Measurements from ENCODE around the gene SLC29A2. TPM values are rescaled to one million over a fixed set of nuclear protein-coding genes. Genes with fewer than 3 reads are reported as not detected.

Gene SLC29A2
- total RNA-seq (2014; rRNA removed; shearing (Covaris generic)), result not detected in 2 replicates

GRCh38 chr11:66371627-66372415, at the start of gene SLC29A2:
TSS of gene SLC29A2 (minus strand) at chr11:66371760. CDS start at chr11:66371591, 169 bp downstream.
- no peak for DNase-seq (ENCODE audit: low spot score)

DNA sequence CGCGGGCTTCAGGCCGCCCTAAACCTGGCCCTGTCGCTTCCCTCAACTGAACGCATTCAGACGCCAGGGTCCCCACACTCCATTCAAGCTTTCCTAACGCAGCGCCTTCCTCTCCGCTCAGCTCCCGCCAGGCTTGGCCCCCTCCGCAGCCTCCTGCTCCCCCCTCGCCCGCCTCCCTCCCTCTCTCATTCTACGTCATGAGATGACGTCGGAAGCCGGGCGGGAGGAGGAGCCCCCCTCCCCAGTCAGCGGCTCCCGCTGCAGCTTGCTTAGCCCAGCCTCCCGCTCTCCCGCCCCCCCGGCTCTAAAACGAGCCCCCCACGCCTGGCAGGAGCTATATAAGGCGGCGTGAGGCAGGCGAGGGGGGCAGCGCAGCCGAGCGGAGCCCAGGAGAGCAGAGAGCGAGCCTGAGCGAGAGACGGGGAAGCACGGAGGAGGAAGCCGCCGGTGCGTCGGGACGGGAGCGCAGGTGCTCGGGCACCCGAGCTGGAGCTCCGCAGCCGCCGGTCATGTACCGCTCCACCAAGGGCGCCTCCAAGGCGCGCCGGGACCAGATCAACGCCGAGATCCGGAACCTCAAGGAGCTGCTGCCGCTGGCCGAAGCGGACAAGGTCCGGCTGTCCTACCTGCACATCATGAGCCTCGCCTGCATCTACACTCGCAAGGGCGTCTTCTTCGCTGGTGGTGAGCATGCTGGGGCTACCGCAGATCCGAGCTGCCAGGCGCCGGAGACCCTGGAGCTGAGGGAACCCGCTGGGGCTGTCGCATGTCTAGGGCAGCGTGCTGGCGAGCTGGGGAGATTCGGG, 49.3 kb upstream of the SLC29A2 start, which contains the start of gene NPAS4:
Gene NPAS4, plus strand, starts transcription at position 365 of the 806 bp plus-strand sequence. Its CDS starts 145 bp downstream, at position 510.
- no peak for DNase-seq (ENCODE audit: low spot score)

- no peak for DNase-seq (ENCODE audit: low spot score)
These were observed 48.3 kb upstream of the SLC29A2 start for GRCh38 chr11:66419825-66420224.

- no peak for DNase-seq (ENCODE audit: low spot score)
These were observed 47.4 kb upstream of the SLC29A2 start for GRCh38 chr11:66418986-66419308.

DNA sequence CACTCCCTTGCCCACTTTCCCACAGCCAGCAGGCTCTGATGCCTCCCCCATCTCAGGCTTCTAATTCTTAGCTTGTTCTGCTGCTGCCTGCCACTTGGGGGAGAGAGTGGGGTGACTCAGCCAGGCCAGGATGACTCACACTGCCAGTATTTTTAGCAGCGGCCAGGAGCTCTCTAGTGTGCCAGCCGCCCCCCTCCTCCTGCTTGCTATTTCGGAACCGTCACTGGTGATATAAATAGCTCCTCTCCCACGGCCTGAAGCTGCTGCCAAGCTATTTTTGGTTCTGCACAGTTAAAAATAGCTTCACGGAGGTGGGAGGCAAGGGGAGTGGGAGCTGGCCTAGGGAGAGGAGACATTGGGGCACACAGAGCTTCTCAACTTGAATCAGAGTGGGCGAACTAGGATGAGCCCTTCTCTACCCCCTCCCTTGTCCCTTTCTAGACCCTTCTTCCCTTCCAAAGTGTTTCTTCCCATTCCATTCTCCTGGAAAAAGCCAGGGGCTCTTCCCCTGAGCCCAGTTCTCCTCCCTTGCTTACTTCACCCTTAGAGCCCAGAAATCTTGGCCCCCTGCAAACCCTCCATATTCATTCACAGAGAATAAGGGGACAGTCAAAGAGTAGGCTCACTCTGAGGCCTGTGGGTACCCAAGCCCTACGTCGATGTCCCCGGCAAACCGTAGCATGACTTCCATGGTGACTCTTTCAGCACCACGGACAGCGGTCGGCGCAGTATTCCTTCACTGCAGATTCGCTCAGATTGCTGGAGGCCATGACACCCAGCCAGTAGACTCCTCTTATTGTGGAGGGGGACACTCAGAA, 46.8 kb upstream of the SLC29A2 start:
- peak; percentile 96 for DNase-seq (ENCODE audit: low spot score)

GRCh38 chr11:66417000-66417399, 45.4 kb upstream of the SLC29A2 start:
- DNase-seq (ENCODE audit: low spot score), result no peak

DNA sequence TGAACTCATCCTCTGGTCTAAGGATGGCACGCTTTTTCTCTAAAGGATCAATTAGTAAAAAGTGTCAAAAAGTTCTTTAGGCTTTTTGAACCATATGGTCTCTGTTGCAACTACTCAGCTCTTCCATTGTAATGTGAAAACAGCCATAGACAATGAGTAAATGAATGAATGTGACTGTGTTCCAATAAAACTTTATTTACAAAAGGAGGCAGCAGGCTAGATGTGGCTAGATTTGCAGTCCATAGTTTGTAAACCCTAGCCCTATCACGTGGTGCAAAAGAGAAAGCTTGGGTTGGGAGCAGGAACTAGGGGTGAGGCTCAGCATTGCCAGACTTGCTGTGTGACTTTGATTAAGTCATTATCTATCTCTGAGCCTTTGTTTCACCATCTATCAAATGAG, 43.9 kb upstream of the SLC29A2 start:
- DNase-seq (ENCODE audit: low spot score), result no peak

- DNase-seq (ENCODE audit: low spot score), result no peak
These were observed 42.8 kb upstream of the SLC29A2 start for GRCh38 chr11:66414120-66414934.

DNA sequence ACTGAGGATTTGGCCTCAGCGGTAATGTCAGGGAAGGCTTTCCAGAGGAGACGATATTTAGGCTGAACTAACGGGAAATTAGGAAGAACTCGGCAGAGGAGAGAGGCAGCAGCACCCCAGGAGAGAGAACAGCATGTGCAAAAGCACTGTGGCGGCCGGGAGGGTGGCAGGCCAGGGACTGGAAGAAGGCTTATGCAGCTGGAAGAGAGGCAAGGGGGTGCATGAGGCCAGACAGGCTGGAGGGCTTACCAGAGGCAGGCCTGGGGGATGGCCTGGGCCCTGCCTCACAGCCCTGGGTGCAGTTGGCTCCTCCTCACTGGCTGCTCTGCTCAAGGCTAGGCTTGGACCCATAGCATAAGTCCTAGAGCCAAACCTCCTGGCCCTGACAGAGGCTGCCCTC, 41.6 kb upstream of the SLC29A2 start:
- DNase-seq (ENCODE audit: low spot score), result no peak

GRCh38 chr11:66412110-66412509, 40.5 kb upstream of the SLC29A2 start:
- DNase-seq (ENCODE audit: low spot score), result no peak

- DNase-seq (ENCODE audit: low spot score), result no peak
These were observed 39.8 kb upstream of the SLC29A2 start for GRCh38 chr11:66411323-66411722.

DNA sequence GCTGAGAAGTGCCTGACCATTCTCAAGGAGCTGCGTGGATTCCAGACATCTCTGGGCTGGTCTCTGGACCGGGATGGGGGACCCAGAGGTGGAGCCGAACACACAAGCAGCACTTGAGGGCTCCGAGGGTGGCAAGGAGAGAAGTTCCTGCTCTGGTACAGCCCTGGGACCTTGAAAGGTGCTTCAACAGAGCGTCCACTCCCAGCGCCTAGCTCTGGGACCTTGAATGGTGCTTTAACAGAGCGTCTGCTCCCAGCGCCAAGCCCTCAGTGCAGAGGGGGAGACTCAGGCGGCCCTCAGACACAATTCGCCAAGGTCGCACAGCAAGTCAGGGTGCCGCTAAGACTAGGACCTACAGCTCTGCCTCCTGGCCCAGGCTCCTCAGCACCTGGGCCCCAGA, 38.6 kb upstream of the SLC29A2 start:
- DNase-seq (ENCODE audit: low spot score), result no peak

GRCh38 chr11:66409226-66409625, 37.7 kb upstream of the SLC29A2 start:
- no peak for DNase-seq (ENCODE audit: low spot score)

DNA sequence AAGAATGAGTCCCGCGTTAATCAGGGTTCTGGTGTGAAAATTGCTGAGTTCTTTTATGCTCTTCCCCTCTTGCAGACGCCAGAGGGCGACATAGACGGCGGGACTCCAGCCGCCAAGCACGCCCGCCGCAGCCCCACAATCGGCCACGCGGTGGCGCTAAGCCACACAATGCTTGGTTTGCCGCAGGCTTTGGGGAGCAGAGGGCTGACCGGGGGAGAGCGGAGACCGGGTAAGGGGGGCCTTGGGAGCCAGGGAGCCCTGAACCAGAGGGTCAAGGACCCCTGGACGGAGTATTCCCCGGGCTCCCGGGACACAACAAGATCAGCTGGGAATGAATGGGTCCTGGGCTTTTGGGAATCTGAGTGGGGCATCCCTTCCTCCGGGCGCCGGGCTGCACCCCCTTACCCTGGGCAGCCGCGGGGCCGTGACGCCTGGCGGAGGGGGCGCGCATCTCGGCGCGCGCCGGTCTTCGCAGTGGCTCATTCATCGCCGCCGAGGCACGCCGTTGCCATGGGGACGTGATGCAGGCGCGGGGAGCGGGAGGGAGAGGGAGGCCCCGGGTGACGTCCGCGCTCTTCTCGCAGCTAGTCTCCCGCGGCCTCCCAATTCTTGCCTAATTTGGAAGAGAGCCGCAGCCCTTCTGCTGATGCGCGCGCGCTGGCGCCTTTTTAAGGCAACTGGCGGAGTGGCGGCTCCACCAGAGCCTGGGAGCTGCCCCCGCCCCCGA, 37.1 kb upstream of the SLC29A2 start:
- DNase-seq (ENCODE audit: low spot score), result peak; percentile 66

GRCh38 chr11:66407651-66408050, 36.1 kb upstream of the SLC29A2 start:
- DNase-seq (ENCODE audit: low spot score), result no peak

GRCh38 chr11:66393954-66394353, 22.4 kb upstream of the SLC29A2 start:
- no peak for DNase-seq (ENCODE audit: low spot score)

GRCh38 chr11:66391322-66391721, 19.8 kb upstream of the SLC29A2 start:
- no peak for DNase-seq (ENCODE audit: low spot score)

- DNase-seq (ENCODE audit: low spot score), result peak; percentile 55
These were observed 17.3 kb upstream of the SLC29A2 start for GRCh38 chr11:66388780-66389386.

- DNase-seq (ENCODE audit: low spot score), result peak; percentile 69
These were observed 14.9 kb upstream of the SLC29A2 start for GRCh38 chr11:66386171-66387069.
